ENCODE data around the gene C1orf56.

The C1orf56 gene

DNA sequence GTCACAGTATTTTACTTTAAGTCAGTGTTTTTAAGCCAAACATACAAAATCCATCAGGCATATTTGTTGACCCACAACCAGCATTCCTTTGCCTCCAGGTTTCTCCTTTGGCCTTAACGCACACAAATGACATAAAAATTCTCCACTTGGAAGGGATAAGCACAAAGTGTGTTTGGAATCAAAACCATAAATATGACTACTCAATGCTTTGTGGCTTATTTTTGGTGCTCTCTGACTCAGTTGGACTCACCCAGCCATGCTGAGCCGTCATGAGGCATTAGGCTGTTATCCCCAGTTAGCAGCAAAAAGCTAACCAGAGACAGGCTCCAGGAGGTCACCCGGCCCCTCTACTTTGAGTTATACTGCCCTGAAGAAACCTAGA, 38.4 kb upstream of the C1orf56 start:
- peaks cover 75% of the 10 kb centered on the region for H3K4me1 Mint-ChIP-seq (ENCODE audit: low read depth)
- peak overlapping the region; percentile 95 for H3K4me3 Mint-ChIP-seq
- peak overlapping the region; percentile 94 for H3K27ac Mint-ChIP-seq
- H3K9me3 Mint-ChIP-seq: no peaks in the 10 kb centered on the region
- peaks cover 25% of the 10 kb centered on the region for H3K36me3 Mint-ChIP-seq (ENCODE audit: low read depth)
- no peaks in the 10 kb centered on the region for H3K27me3 Mint-ChIP-seq
- DNase-seq: no peak

DNA sequence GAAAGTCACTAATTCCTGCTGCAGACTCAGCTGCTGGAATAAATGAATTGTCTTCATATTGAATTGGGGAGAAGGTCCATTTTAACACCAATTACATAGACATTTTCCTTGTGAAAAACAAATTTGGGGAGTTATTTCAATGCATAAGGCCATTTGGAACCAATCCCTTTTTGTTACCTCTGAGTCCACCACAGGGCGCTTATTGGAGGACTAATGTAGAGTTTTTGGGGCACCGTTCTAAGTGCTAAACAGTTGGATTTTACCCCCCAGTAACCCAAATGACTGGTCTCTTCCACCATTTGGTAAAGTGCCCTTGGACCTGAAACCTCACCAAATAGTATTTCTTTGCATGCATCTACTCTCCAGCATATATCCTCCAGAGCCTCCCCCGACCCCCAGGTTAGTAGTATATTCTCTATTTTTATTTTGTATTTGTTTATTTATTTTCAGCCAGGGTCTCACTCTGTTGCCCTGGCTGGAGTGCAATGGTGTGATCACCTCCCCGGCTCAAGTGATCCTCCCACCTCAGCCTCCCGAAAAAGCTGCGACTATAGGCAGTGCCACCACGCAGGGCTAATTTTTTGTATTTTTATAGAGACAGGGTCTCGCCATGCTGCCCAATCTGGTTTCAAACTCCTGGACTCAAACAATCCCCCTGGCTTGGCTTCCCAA, 37.7 kb upstream of the C1orf56 start:
- peak overlapping the region; percentile 94 for H3K27ac Mint-ChIP-seq
- no peaks in the 10 kb centered on the region for H3K9me3 Mint-ChIP-seq
- H3K36me3 Mint-ChIP-seq (ENCODE audit: low read depth): peaks cover 27% of the 10 kb centered on the region
- DNase-seq: no peak
- H3K27me3 Mint-ChIP-seq: no peaks in the 10 kb centered on the region
- peak overlapping the region; percentile 95 for H3K4me3 Mint-ChIP-seq
- peaks cover 70% of the 10 kb centered on the region for H3K4me1 Mint-ChIP-seq (ENCODE audit: low read depth)

DNA sequence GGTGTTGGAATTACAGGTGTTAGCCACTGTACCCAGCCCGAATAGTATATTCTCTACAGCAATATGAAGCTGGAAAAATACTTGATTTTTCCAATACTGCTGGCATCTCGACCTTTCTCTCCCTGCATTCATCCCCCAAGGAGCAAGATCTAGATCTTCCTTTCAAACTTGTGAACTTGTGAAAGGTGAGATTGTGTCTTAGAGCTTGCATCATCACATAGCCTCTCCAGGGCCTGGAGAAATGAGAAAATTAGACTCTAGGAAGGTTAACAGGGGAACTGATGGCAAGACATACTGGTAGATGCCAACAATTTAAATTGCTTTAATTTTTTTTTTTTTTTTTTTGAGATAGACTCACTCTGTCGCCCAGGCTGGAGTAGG, 37.2 kb upstream of the C1orf56 start:
- no peak overlapping the region for H3K27ac Mint-ChIP-seq
- peak overlapping the region; percentile 23 for H3K4me3 Mint-ChIP-seq
- no peaks in the 10 kb centered on the region for H3K9me3 Mint-ChIP-seq
- no peaks in the 10 kb centered on the region for H3K27me3 Mint-ChIP-seq
- DNase-seq: no peak
- H3K4me1 Mint-ChIP-seq (ENCODE audit: low read depth): peaks cover 67% of the 10 kb centered on the region
- peaks cover 27% of the 10 kb centered on the region for H3K36me3 Mint-ChIP-seq (ENCODE audit: low read depth)

DNA sequence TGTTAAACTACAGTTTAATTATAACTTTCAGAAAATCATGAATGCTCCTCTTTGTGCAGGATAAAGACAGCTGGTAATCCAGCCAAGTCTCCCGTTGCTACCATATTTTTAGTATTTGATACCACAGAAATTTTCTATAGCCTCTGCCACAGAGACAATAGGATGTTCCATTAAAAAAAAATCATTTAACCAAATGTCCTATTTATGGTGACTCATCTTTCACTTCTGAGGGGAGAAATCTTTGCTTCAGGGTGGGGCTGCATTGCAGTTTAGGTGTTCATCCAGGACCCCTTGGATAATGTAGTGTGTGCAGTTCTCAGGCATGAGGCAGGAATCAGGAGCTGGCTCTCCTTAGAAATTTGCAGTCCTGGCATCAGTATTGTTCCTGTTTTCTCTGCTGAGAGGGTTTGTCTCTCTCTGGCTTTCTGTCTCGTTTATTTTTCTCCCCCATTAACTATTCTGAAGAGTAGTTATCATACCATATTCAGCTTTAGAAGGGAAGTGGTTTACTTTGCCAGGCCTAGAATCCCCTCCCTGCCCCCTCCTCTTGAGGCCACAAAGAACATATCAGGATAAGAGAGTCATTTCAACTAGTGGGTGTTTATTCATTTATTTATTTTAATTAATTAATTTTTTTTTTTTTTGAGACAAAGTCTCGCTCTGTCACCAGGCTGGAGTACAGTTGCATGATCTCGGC, 36.2 kb upstream of the C1orf56 start:
- Mint-ChIP-seq H3K4me1 (ENCODE audit: low read depth) (peaks cover 57% of the 10 kb centered on the region), H3K4me3 (peak overlapping the region; percentile 25), H3K27me3 (no peaks in the 10 kb centered on the region), H3K27ac (peak overlapping the region; percentile 79), H3K36me3 (ENCODE audit: low read depth) (peaks cover 24% of the 10 kb centered on the region), H3K9me3 (no peaks in the 10 kb centered on the region)
- no peak for DNase-seq

DNA sequence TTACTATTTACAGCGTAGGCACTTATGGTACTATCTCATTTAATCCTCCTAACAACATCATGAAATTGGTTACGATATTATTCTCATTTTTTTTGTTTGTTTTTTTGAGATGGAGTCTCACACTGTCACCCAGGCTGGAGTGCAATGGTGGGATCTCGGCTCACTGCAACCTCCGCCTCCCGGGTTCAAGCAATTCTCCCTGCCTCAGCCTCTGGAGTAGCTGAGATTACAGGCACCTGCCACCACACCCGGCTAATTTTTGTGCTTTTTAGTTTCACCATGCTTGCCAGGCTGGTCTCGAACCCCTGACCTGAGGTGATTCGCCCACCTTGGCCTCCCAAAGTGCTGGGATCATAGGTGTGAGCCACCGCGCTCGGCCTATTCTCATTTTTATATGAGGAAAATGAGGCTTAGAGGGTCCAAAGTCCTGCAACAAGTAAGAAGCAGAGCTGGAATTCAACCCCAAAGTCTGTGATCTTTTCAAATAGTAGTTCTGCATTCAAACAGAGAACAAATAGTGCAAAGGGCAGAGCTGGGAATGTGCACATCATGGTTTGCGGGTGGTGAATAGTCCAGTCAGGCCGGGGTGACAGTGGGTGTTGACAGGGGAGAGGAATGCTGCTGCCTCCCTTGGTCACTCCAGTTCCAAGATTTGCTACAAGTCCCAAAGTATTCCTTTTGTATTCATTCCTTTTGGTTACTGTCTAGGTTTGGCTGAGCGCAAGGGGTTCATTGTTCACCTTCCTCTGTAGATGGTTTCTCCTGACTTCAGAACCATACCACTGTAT, 34.7 kb upstream of the C1orf56 start:
- Mint-ChIP-seq H3K4me1 (ENCODE audit: low read depth) (peaks cover 41% of the 10 kb centered on the region), H3K9me3 (no peaks in the 10 kb centered on the region), H3K4me3 (no peak overlapping the region), H3K27ac (no peak overlapping the region), H3K27me3 (no peaks in the 10 kb centered on the region), H3K36me3 (ENCODE audit: low read depth) (peaks cover 25% of the 10 kb centered on the region)
- no peak for DNase-seq

DNA sequence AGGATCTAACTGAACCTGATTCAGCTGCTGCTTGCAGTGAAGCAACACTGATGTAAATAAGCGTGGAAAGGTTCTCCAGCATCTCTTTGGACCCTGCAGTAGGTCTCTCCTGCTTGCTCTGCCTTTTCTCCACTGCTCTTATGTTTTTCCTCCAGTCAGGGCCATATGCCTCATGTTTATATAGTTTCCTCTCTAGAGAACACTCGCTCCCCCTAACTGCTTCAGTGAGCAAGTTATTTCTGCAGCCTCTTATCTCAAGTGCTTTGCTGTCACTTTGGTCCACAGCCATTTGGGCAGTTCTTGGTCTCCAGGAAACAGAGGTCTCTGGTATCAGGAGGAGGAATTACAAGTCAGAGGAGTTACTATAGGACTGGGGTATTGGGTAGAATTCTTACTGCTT, 34.0 kb upstream of the C1orf56 start:
- Mint-ChIP-seq H3K9me3 (no peaks in the 10 kb centered on the region), H3K36me3 (ENCODE audit: low read depth) (peaks cover 28% of the 10 kb centered on the region), H3K4me1 (ENCODE audit: low read depth) (peaks cover 36% of the 10 kb centered on the region), H3K27me3 (no peaks in the 10 kb centered on the region), H3K27ac (no peak overlapping the region), H3K4me3 (no peak overlapping the region)
- no peak for DNase-seq

DNA sequence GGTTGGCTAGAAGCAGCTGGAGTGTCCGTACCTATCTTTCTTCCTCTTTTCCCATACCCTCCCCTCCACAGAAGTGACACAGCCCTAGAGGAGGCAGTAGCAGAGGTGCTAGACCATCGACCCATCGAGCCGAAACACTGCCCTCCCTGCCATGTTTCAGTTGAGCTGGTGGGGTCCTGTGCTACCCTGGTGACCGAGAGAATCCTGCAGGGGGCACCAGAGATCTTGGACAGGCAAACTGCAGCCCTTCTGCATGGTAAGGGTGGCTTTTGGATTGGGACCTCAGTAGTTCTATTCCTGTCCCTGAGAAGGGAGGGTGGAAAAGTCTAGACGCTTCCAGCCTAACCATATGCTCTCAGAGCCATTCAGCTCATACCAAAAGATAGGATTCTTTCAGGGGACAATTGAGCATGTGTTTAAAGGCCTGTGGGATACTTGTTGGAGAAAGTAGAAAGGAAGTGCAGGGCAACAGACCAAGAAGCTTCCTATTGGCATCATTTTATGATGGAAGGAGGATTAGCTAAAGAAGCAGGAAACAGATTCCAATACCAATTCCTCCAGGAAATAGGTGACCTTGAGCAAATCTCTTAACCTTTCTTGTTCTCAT, 22.9 kb upstream of the C1orf56 start:
- no peak overlapping the region for H3K4me3 Mint-ChIP-seq
- no peaks in the 10 kb centered on the region for H3K27me3 Mint-ChIP-seq
- H3K9me3 Mint-ChIP-seq: no peaks in the 10 kb centered on the region
- H3K36me3 Mint-ChIP-seq (ENCODE audit: low read depth): peaks cover 51% of the 10 kb centered on the region
- peaks cover 6% of the 10 kb centered on the region for H3K4me1 Mint-ChIP-seq (ENCODE audit: low read depth)
- peak overlapping the region; percentile 67 for H3K27ac Mint-ChIP-seq
- peak; percentile 83 for DNase-seq

DNA sequence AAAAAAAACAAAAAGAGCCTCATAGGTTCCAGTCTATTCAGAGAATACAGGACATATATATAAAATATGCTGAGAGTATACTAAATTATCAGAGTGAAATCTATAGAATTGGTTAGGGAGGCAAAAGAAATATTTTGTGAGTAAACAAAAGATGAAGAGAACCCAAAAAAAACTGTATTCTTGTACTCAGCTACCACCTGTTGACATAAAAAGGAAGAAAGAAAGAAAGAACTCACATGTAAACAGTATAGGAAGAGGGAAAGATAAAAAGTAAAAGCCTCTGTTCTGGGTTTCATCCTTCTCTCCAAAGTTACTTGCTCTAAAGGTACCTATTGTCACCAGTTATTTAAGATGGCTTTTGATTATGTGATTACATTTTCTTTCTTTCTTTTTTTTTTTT, 21.1 kb upstream of the C1orf56 start:
- H3K4me3 Mint-ChIP-seq: no peak overlapping the region
- H3K36me3 Mint-ChIP-seq (ENCODE audit: low read depth): peaks cover 64% of the 10 kb centered on the region

DNA sequence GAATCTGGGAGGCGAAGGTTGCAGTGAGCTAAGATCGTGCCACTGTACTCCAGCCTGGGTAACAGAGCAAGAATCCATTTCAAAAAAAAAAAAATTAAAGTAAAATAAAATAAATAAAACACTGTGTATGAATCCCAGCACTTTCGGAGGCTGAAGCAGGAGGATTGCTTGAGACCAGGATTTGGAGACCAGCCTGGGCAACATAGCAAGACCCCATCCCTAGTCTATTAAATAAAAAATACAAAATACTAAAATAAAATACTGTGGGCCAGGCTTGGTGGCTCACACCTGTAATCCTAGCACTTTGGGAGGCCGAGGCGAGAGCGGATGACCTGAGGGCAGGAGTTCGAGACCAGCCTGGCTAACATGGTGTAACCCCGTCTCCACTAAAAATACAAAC, 15.4 kb upstream of the C1orf56 start:
- no peaks in the 10 kb centered on the region for H3K9me3 Mint-ChIP-seq
- no peak overlapping the region for H3K4me3 Mint-ChIP-seq
- H3K27ac Mint-ChIP-seq: no peak overlapping the region
- H3K27me3 Mint-ChIP-seq: no peaks in the 10 kb centered on the region
- DNase-seq: no peak
- H3K36me3 Mint-ChIP-seq (ENCODE audit: low read depth): peaks cover 62% of the 10 kb centered on the region
- no peaks in the 10 kb centered on the region for H3K4me1 Mint-ChIP-seq (ENCODE audit: low read depth)

More for the DNA sequence above, 21.1 kb upstream of the C1orf56 start:
- Mint-ChIP-seq H3K27ac (no peak overlapping the region), H3K9me3 (no peaks in the 10 kb centered on the region), H3K27me3 (no peaks in the 10 kb centered on the region), H3K4me1 (ENCODE audit: low read depth) (peaks cover 6% of the 10 kb centered on the region)
- DNase-seq: no peak

DNA sequence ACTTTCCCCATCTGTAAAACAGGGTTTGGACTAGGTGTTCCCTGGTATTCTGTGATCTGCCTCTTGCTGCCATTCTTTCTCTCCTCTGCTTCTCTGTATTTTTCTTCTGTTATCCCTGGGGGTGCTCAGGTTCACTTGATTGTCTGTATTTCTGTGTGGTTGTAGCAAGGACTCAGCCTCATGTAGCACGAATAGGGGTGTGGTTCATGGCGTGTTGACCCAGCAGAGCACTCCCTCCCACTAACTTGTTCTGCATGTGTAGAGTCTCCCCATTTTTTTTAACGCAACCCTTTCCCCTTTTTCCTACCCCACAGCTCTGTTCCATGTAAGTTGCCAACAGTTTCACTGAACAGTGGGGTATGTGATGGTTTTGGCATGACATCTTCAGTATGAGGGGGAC, 12.4 kb upstream of the C1orf56 start:
- no peak for DNase-seq
- H3K4me3 Mint-ChIP-seq: no peak overlapping the region

DNA sequence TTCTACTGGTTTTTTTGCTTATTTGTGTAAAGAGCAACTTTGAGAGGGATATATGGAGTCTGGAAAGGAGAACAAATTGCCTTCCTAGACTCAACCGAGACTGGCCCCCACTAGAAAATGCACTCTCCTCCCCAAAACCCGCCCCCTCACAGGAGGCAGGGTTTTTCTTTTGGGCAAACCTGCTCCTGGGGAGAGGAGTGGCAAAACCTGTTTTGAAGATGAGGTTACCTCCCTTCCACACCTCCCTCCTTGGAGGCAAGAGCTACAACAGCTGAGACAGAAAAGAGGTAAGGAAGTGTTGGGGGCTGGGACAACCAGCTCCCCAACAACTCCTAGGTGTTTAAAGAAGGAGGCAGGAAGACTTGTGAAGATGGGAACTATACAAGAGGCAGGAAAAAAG, 11.2 kb upstream of the C1orf56 start, which contains the start of gene BNIPL:
BNIPL (plus strand) TSS at position 231 of the 400 bp plus-strand sequence; CDS start at position 371, 140 bp downstream.
- H3K27ac Mint-ChIP-seq: no peak within 1 kb of the TSS
- no peaks in the 10 kb centered on the region for H3K9me3 Mint-ChIP-seq
- no peak within 1 kb of the TSS for H3K4me3 Mint-ChIP-seq
- peaks cover 28% of the 10 kb centered on the region for H3K36me3 Mint-ChIP-seq (ENCODE audit: low read depth)
- DNase-seq: no peak
- no peaks in the 10 kb centered on the region for H3K4me1 Mint-ChIP-seq (ENCODE audit: low read depth)
- no peaks in the 10 kb centered on the region for H3K27me3 Mint-ChIP-seq

More for the DNA sequence above, 12.4 kb upstream of the C1orf56 start:
- Mint-ChIP-seq H3K9me3 (no peaks in the 10 kb centered on the region), H3K4me1 (ENCODE audit: low read depth) (no peaks in the 10 kb centered on the region), H3K27me3 (no peaks in the 10 kb centered on the region), H3K36me3 (ENCODE audit: low read depth) (peaks cover 40% of the 10 kb centered on the region), H3K27ac (peak overlapping the region; percentile 0)

DNA sequence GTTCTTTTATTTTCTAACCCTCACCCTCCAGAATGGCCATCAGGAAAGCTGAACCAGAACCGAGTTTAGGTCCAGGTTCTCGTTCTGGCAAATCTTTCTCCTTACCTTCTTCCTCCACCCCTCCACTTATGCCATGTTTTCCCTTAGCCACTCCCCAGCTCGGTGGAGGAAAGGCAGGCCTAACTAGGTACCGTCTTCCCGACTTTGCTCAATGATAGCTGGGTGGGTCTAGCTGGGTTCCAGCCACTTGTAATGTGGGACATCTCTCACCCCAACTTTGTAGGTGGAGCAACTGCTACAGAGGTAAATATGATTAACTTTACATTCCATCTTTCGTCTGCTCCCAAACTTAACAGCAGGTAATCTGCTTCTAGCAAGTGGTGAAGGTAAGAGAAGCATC, 10.5 kb upstream of the C1orf56 start:
- Mint-ChIP-seq H3K4me1 (ENCODE audit: low read depth) (no peaks in the 10 kb centered on the region), H3K4me3 (no peak overlapping the region), H3K27me3 (no peaks in the 10 kb centered on the region), H3K36me3 (ENCODE audit: low read depth) (peaks cover 25% of the 10 kb centered on the region), H3K27ac (no peak overlapping the region), H3K9me3 (no peaks in the 10 kb centered on the region)
- DNase-seq: no peak

DNA sequence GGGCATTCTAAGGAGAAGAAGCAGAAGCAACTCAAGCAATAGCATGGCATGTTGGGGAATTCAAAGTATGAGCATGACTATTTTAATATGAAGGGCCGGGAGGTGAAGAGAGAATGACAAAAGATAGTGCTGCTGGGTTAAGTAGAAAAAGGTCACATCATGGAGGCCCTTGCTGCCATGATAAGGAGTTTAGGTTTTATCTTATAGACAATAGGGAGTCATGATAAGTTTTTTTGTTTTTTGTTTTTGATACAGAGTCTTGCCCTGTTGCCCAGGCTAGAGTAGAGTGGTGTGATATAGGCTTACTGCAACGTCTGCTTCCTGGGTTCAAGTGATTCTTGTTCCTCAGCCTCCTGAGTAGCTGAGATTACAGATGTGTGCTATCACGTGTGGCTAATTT, 8.0 kb upstream of the C1orf56 start:
- no peak overlapping the region for H3K27ac Mint-ChIP-seq
- H3K9me3 Mint-ChIP-seq: no peaks in the 10 kb centered on the region
- H3K36me3 Mint-ChIP-seq (ENCODE audit: low read depth): peaks cover 15% of the 10 kb centered on the region
- no peak overlapping the region for H3K4me3 Mint-ChIP-seq
- peaks cover 11% of the 10 kb centered on the region for H3K4me1 Mint-ChIP-seq (ENCODE audit: low read depth)
- DNase-seq: no peak
- H3K27me3 Mint-ChIP-seq: no peaks in the 10 kb centered on the region

DNA sequence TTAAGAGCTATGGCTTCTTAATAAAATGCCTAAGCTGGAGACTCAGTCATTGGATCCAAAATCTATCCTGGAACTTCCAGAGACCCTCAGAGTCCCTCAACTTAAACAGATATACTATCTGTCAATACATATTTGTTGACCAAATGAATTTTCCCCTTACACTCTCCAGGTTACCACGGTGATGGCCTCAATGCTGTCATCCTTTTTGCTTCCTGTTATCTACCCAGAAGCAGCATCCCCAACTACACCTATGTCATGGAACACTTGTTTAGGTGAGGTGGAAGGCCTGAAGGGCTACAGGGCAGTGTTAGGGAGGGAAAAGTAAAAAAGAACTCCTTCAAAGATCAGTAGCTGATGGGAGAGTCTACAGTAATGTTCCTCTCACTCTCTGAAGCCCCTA, 4.4 kb upstream of the C1orf56 start:
- Mint-ChIP-seq H3K9me3 (no peaks in the 10 kb centered on the region), H3K4me3 (no peak overlapping the region), H3K27me3 (no peaks in the 10 kb centered on the region), H3K4me1 (ENCODE audit: low read depth) (peaks cover 34% of the 10 kb centered on the region), H3K27ac (no peak overlapping the region), H3K36me3 (ENCODE audit: low read depth) (peaks cover 11% of the 10 kb centered on the region)
- no peak for DNase-seq
